Activated naive CD8-positive, alpha-beta T cell treated with anti-CD3 and anti-CD28 coated beads, Interleukin-2, amount 50 U/mL, for 16 hours (primary cell): ENCODE data around the gene SCGB3A2.
"Not testable (repeated sequence)": the region's sequence is repeated elsewhere in the genome, so short reads cannot be mapped to it uniquely, and the experiment has no call there.

ENCODE experiments used
- DNase-seq: peaks from one replicate; pipeline ENCODE4 v3.0.0-alpha.2; 2020; ENCODE audit warnings: low read depth, low spot score

SCGB3A2 gene

GRCh38 chr5:147863454-147864158 is 14.9 kb upstream of the SCGB3A2 start:
- no peak for DNase-seq

- DNase-seq = no peak
These were observed 9.4 kb upstream of the SCGB3A2 start for GRCh38 chr5:147869112-147869511.

GRCh38 chr5:147869892-147870291 is 8.6 kb upstream of the SCGB3A2 start:
- DNase-seq = not testable (repeated sequence)

- not testable (repeated sequence) for DNase-seq
These were observed 6.4 kb upstream of the SCGB3A2 start for GRCh38 chr5:147871980-147872549.

- not testable (repeated sequence) for DNase-seq
These were observed 5.6 kb upstream of the SCGB3A2 start for GRCh38 chr5:147872744-147873435.

- not testable (repeated sequence) for DNase-seq
These were observed 4.2 kb upstream of the SCGB3A2 start for GRCh38 chr5:147874118-147874875.

GRCh38 chr5:147874910-147875367 is 3.6 kb upstream of the SCGB3A2 start:
- no peak for DNase-seq

GRCh38 chr5:147876141-147876540 is 2.4 kb upstream of the SCGB3A2 start:
- no peak for DNase-seq

- no peak for DNase-seq
These were observed 1.9 kb upstream of the SCGB3A2 start for GRCh38 chr5:147876626-147877025.

GRCh38 chr5:147879784-147880183 is 1.3 kb downstream of the SCGB3A2 start:
- DNase-seq = no peak

- DNase-seq = no peak
These were observed 2.0 kb downstream of the SCGB3A2 start for GRCh38 chr5:147880487-147880886.

- DNase-seq = no peak
These were observed 4.2 kb downstream of the SCGB3A2 start for GRCh38 chr5:147882586-147883313.

GRCh38 chr5:147887026-147887627 is 8.6 kb downstream of the SCGB3A2 start:
- no peak for DNase-seq

GRCh38 chr5:147887930-147888329 is 9.4 kb downstream of the SCGB3A2 start:
- DNase-seq = no peak

- DNase-seq = no peak
These were observed 14.3 kb downstream of the SCGB3A2 start for GRCh38 chr5:147892696-147893296.

GRCh38 chr5:147893820-147894219 is 15.3 kb downstream of the SCGB3A2 start:
- no peak for DNase-seq

GRCh38 chr5:147895864-147896263 is 17.4 kb downstream of the SCGB3A2 start:
- no peak for DNase-seq

GRCh38 chr5:147898875-147899401 is 20.4 kb downstream of the SCGB3A2 start:
- no peak for DNase-seq

- DNase-seq = no peak
These were observed 23.1 kb downstream of the SCGB3A2 start for GRCh38 chr5:147901599-147902039.

GRCh38 chr5:147902609-147903115 is 24.2 kb downstream of the SCGB3A2 start:
- DNase-seq = no peak
